Trophoblast cell (in vitro differentiated cells and primary cell): ENCODE measurements around the gene FGD4.
"Not testable (repeated sequence)": the region's sequence is repeated elsewhere in the genome, so short reads cannot be mapped to it uniquely, and the experiment has no call there.

Experiments
- DNase-seq, 2 donors: peaks; one replicate each; pipeline ENCODE4 v3.0.0-alpha.2; 2016
- H2AFZ ChIP-seq: 2 replicates; pipeline ENCODE4 v1.6.1; 2013; ENCODE audit warnings: low read length, moderate library complexity, mild to moderate bottlenecking; ENCODE audit not compliant: insufficient read depth, poor library complexity
- H2AK5ac ChIP-seq: 2 replicates; pipeline ENCODE4 v1.6.1; 2013; ENCODE audit warnings: mild to moderate bottlenecking, low read length
- H2BK120ac ChIP-seq: 2 replicates; pipeline ENCODE4 v1.6.1; 2013; ENCODE audit warnings: low read length, mild to moderate bottlenecking, moderate library complexity; ENCODE audit not compliant: insufficient read depth, poor library complexity
- H2BK12ac ChIP-seq: 2 replicates; pipeline ENCODE4 v1.6.1; 2013; ENCODE audit warnings: mild to moderate bottlenecking, low read length, moderate library complexity
- H2BK5ac ChIP-seq: 2 replicates; pipeline ENCODE4 v1.6.1; 2013; ENCODE audit warnings: low read length, low read depth, moderate library complexity, mild to moderate bottlenecking; ENCODE audit not compliant: poor library complexity
- H3K14ac ChIP-seq: 2 replicates; pipeline ENCODE4 v1.6.1; 2013; ENCODE audit warnings: mild to moderate bottlenecking, low read length
- H3K18ac ChIP-seq: 2 replicates; pipeline ENCODE4 v1.6.1; 2013; ENCODE audit warnings: mild to moderate bottlenecking, low read length
- H3K23ac ChIP-seq: 2 replicates; pipeline ENCODE4 v1.6.1; 2013; ENCODE audit warnings: low read length
- H3K27ac ChIP-seq: 2 replicates; pipeline ENCODE4 v1.5.1; 2013; ENCODE audit warnings: low read depth, mild to moderate bottlenecking, inconsistent platforms, low read length, moderate library complexity
- H3K27me3 ChIP-seq: 2 replicates; pipeline ENCODE4 v1.6.1; 2013; ENCODE audit warnings: inconsistent platforms, mild to moderate bottlenecking, low read length, moderate library complexity; ENCODE audit not compliant: insufficient read depth
- H3K36me3 ChIP-seq, 2 experiments: 1 replicate in 1 of 2; 2 replicates in 1 of 2; pipeline ENCODE4 v1.6.1; 2013; ENCODE audit warnings: low read length in 2 of 2, mild to moderate bottlenecking in 2 of 2, moderate library complexity in 1 of 2; ENCODE audit not compliant: insufficient read depth in 2 of 2, control insufficient read depth in 1 of 2
- H3K4ac ChIP-seq: 2 replicates; pipeline ENCODE4 v1.6.1; 2013; ENCODE audit warnings: low read depth, mild to moderate bottlenecking, low read length, moderate library complexity
- H3K4me1 ChIP-seq, 2 experiments: 1 replicate in 1 of 2; 2 replicates in 1 of 2; pipeline ENCODE4 v1.6.1; 2013; ENCODE audit warnings: low read length in 2 of 2, mild to moderate bottlenecking in 2 of 2, moderate library complexity in 1 of 2; ENCODE audit not compliant: insufficient read depth in 2 of 2, control insufficient read depth in 1 of 2
- H3K4me2 ChIP-seq: 2 replicates; pipeline ENCODE4 v1.6.1; 2013; ENCODE audit warnings: inconsistent platforms, mild to moderate bottlenecking, low read length, moderate library complexity
- H3K4me3 ChIP-seq: 2 replicates; pipeline ENCODE4 v1.5.1; 2013; ENCODE audit warnings: mild to moderate bottlenecking, low read depth, low read length, inconsistent platforms
- H3K79me1 ChIP-seq: one replicate; pipeline ENCODE4 v1.6.1; 2013; ENCODE audit warnings: low read length
- H3K79me2 ChIP-seq: 2 replicates; pipeline ENCODE4 v1.6.1; 2013; ENCODE audit warnings: low read length, mild to moderate bottlenecking; ENCODE audit not compliant: control insufficient read depth, insufficient read depth, poor library complexity
- H3K9ac ChIP-seq: 2 replicates; pipeline ENCODE4 v1.6.1; 2013; ENCODE audit warnings: mild to moderate bottlenecking, low read length
- H3K9me3 ChIP-seq: 2 replicates; pipeline ENCODE4 v1.6.1; 2013; ENCODE audit warnings: low read depth, mild to moderate bottlenecking, control low read depth, inconsistent platforms, low read length; ENCODE audit not compliant: insufficient read depth
- H4K12ac ChIP-seq: 2 replicates; pipeline ENCODE4 v1.6.1; 2013; ENCODE audit warnings: low read depth, mild to moderate bottlenecking, low read length, moderate library complexity
- H4K8ac ChIP-seq: 2 replicates; pipeline ENCODE4 v1.6.1; 2013; ENCODE audit warnings: low read depth, mild to moderate bottlenecking, low read length, moderate library complexity
- H4K91ac ChIP-seq: one replicate; pipeline ENCODE4 v1.6.1; 2013; ENCODE audit warnings: low read depth, mild to moderate bottlenecking, low read length, moderate library complexity
- WGBS: extraction: QIAGEN DNeasy Blood & Tissue Kit; methylation state at CpG from one replicate; pipeline ENCODE4 v1.1.7; 2013; ENCODE audit warnings: missing lambda C conversion rate; ENCODE audit not compliant: insufficient read length, insufficient coverage; ENCODE audit errors: extremely low coverage; 5-methylcytosine and 5-hydroxymethylcytosine counted together

Gene FGD4

DNA sequence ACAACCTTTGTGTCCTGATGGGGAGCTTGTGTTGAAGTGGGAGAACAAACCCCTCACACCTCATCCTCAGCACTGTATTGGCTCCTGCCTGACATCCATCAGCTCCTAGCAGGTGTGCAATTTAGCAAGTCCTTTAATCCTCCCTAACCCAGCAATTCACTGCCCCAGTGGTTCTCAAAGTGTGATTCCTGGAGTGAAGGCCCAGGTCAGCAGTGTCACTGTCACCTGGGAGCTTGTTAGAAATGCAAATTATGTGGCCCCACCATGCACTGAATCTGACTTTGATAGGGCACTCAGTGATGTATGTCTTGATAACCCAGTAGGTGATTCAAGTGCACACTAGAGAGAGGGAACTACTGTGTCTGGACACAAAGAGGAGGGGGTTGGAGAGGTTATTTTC is 133.6 kb downstream of the FGD4 start:
- Histone ChIP-seq H3K4me2 (no peak overlapping the region), H3K9me3 (no peaks in the 10 kb centered on the region), H2AK5ac (no peak overlapping the region), H3K23ac (no peak overlapping the region), H3K4me1 (no peaks in the 10 kb centered on the region), H2AFZ (no peak overlapping the region), H3K14ac (no peak overlapping the region), H3K18ac (peak overlapping the region; percentile 1), H3K27me3 (no peaks in the 10 kb centered on the region), H4K8ac (no peak overlapping the region), H2BK5ac (no peak overlapping the region), H2BK12ac (no peak overlapping the region), H3K79me2 (no peaks in the 10 kb centered on the region), H3K27ac (no peak overlapping the region), H3K9ac (no peak overlapping the region), H4K91ac (no peak overlapping the region), H3K4ac (no peak overlapping the region), H3K36me3 (peaks cover 0 to 4% of the 10 kb centered on the region in 2 experiments), H2BK120ac (no peak overlapping the region), H4K12ac (no peak overlapping the region), H3K4me3 (no peak overlapping the region), H3K79me1 (no peaks in the 10 kb centered on the region)
- no peak for DNase-seq

DNA sequence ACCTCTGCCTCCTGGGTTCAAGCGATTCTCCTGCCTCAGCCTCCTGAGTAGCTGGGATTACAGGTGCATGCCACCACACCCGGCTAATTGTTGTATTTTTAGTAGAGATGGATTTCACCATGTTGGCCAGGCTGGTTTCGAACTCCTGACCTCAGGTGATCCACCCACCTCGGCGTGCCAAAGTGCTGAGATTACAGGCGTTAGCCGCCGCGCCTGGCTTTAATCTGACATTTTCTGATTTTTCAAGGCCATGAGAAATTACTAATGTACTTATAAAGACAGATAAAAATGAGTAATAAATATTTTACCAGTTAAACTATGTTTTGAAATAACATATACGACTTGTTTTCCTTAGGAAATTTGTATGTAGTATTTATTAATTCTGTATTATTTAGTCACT is 134.1 kb downstream of the FGD4 start:
- not testable (repeated sequence) for H2BK5ac ChIP-seq, H3K4me2 ChIP-seq, H3K9me3 ChIP-seq, DNase-seq, H2AFZ ChIP-seq, H3K36me3 ChIP-seq, H3K9ac ChIP-seq, H4K12ac ChIP-seq, H3K27ac ChIP-seq, H3K18ac ChIP-seq, H3K79me1 ChIP-seq, H3K23ac ChIP-seq, H3K4me3 ChIP-seq, H3K4me1 ChIP-seq, H4K91ac ChIP-seq, H3K27me3 ChIP-seq, H4K8ac ChIP-seq, H2BK12ac ChIP-seq, H2AK5ac ChIP-seq, H3K4ac ChIP-seq, H3K79me2 ChIP-seq, H2BK120ac ChIP-seq, H3K14ac ChIP-seq
- no CpG with 5 or more reads among the region's 10 CpGs for WGBS

- no peak overlapping the region for H2AK5ac ChIP-seq
- H3K27me3 ChIP-seq: no peaks in the 10 kb centered on the region
- no CpG with 5 or more reads among the region's 6 CpGs for WGBS
- no peak overlapping the region for H3K4me3 ChIP-seq
- no peaks in the 10 kb centered on the region for H3K9me3 ChIP-seq
- no peak overlapping the region for H3K14ac ChIP-seq
- no peaks in the 10 kb centered on the region for H3K79me1 ChIP-seq
- no peak overlapping the region for H2AFZ ChIP-seq
- no peak overlapping the region for H3K18ac ChIP-seq
- no peak overlapping the region for H3K9ac ChIP-seq
- H4K8ac ChIP-seq: no peak overlapping the region
- no peak overlapping the region for H2BK5ac ChIP-seq
- H2BK120ac ChIP-seq: no peak overlapping the region
- no peak overlapping the region for H3K4me2 ChIP-seq
- H3K27ac ChIP-seq: no peak overlapping the region
- H3K23ac ChIP-seq: no peak overlapping the region
- no peaks in the 10 kb centered on the region for H3K4me1 ChIP-seq
- H4K12ac ChIP-seq: no peak overlapping the region
- no peaks in the 10 kb centered on the region for H3K79me2 ChIP-seq
- peak; percentile 17 to 56 for DNase-seq
- H2BK12ac ChIP-seq: no peak overlapping the region
- no peak overlapping the region for H3K4ac ChIP-seq
- H3K36me3 ChIP-seq: peaks cover 0 to 2% of the 10 kb centered on the region in 2 experiments
- H4K91ac ChIP-seq: no peak overlapping the region
Measured at GRCh38 chr12:32533971-32534590, 134.7 kb downstream of the FGD4 start.

- H2AFZ ChIP-seq: no peak overlapping the region
- H3K14ac ChIP-seq: no peak overlapping the region
- no peak overlapping the region for H2BK12ac ChIP-seq
- no peak overlapping the region for H4K8ac ChIP-seq
- no peak overlapping the region for H4K91ac ChIP-seq
- peaks cover 0 to 2% of the 10 kb centered on the region in 2 experiments for H3K36me3 ChIP-seq
- H3K9me3 ChIP-seq: no peaks in the 10 kb centered on the region
- H3K23ac ChIP-seq: no peak overlapping the region
- no peaks in the 10 kb centered on the region for H3K79me2 ChIP-seq
- H2BK5ac ChIP-seq: no peak overlapping the region
- no peaks in the 10 kb centered on the region for H3K27me3 ChIP-seq
- H3K4ac ChIP-seq: no peak overlapping the region
- DNase-seq: no peak
- no CpG with 5 or more reads among the region's 1 CpG for WGBS
- H3K4me2 ChIP-seq: no peak overlapping the region
- no peak overlapping the region for H3K9ac ChIP-seq
- H4K12ac ChIP-seq: no peak overlapping the region
- H3K79me1 ChIP-seq: no peaks in the 10 kb centered on the region
- no peaks in the 10 kb centered on the region for H3K4me1 ChIP-seq
- no peak overlapping the region for H3K18ac ChIP-seq
- H3K27ac ChIP-seq: no peak overlapping the region
- H2BK120ac ChIP-seq: no peak overlapping the region
- no peak overlapping the region for H2AK5ac ChIP-seq
- no peak overlapping the region for H3K4me3 ChIP-seq
Measured at GRCh38 chr12:32534698-32535097, 135.3 kb downstream of the FGD4 start.
